Astrocyte of the hippocampus (primary cell): ENCODE measurements around the gene RBMY1B.
"Not testable (repeated sequence)": the region's sequence is repeated elsewhere in the genome, so short reads cannot be mapped to it uniquely, and the experiment has no call there.

ENCODE experiments used
- DNase-seq: peaks from one replicate; pipeline ENCODE4 v3.0.0; 2011; ENCODE audit warnings: low read depth, low spot score

Gene RBMY1B

GRCh38 chrY:21511038-21511437 is at the start of gene RBMY1B:
Gene RBMY1B, plus strand, starts transcription at chrY:21511338. Its CDS starts 2,013 bp downstream, at chrY:21513351.
- DNase-seq: not testable (repeated sequence)

GRCh38 chrY:21462915-21463314 is 48.2 kb upstream of the RBMY1B start:
- DNase-seq: not testable (repeated sequence)

DNA sequence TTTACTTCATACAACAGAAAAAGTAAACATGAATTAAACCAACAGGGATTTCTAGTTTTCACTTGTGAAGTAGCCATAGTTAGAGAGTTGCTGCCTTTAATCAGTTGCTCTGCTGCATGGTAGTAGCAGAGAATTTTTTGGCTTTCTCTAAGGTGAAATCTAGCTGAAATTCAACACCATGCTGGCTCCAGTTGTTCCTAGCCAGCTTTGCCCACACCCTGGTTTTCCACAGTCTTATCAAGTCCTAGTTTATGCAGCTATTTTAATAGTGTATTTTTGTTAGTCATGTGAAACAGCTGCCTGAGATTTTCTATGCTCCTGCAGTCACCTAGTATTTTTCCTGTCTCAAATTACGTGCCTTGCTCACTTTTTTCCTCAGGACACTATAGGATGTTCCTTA is 28.2 kb upstream of the RBMY1B start:
- DNase-seq: no peak

GRCh38 chrY:21534579-21534978 is 23.4 kb downstream of the RBMY1B start, which contains the start of gene RBMY1A1:
Gene RBMY1A1, plus strand, starts transcription at chrY:21534879. Its CDS starts 2,013 bp downstream, at chrY:21536892.
- DNase-seq: not testable (repeated sequence)

DNA sequence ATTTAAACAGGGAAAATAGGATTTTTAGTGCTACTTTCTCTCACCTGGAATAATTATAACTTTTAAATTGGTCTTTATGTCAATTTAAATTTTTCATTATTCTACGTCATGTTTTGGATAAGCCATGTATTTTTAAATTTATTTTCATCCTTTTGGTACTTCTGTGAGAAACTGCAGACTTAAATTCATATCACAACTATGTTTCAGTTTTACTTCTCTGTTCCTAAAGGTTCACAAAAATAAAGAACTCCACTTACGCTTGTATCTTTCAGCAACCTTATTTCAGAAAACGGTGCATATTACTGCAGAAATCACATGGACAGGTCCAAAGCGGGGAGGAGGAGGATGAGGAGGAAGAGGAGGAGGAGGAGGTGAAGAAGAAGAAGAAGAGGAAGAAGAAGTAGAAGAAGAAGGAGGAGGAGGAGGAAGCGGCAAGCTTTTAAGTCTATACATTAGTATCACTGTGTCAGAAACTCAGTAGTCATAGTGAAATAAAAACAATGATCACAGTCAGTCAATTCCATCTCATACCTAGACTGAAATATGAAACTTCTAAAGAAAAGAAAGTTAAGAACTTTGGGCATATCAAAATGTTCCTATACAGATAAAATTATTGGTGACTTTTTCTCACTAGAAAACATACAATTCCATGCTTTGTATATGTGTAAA is 48.3 kb downstream of the RBMY1B start:
- DNase-seq: not testable (repeated sequence)
